GM19438 (cell line): ENCODE results near the gene ALDH3B2.
"Not testable (repeated sequence)": the region's sequence is repeated elsewhere in the genome, so short reads cannot be mapped to it uniquely, and the experiment has no call there.

Experiments used
- ATAC-seq: cut with Tn5 transposase; IDR thresholded peaks from one replicate; pipeline ENCODE4 v1.9.1; 2021; ENCODE audit warnings: low read depth; ENCODE audit not compliant: unreplicated experiment

ALDH3B2 gene

GRCh38 chr11:67632175-67632981, 42.0 kb downstream of the ALDH3B2 start:
- ATAC-seq = no peak

DNA sequence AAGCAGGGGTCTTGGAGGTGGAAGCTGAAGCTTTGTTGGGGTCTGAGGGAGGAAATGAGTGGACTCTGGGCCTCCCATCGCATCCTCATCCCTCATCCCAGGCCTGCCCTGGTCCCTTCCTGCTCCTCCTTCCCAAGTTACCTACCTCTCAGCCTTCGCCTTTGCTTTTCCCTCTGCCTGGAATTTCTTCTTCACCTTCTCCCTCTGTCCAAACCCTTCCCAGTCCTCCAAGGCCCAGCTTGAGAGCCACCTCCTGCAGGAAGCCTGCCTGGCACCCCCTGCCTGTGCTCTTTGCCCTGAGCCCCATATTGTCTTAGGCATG, 42.6 kb downstream of the ALDH3B2 start:
- ATAC-seq = no peak

- no peak for ATAC-seq
These were observed 43.0 kb downstream of the ALDH3B2 start for GRCh38 chr11:67631411-67631810.

DNA sequence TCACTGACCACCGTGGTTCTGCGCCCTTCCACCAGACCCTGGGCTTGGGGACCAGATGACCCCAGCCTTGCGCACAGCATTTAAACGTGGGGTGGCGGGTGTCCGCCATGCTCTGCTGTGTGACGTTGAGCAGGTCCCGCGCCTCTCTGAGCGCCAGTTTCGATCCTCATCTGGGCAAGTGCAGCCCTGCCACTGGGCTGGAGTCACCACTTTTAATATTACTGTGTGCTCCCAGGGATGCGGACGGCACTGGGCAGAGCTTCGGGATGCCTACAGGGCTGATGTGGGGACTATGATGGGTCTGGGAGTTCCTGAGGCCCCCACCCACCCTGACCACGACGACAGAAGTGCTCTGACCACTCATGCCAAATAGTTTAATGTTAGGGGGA, 43.5 kb downstream of the ALDH3B2 start:
- no peak for ATAC-seq

DNA sequence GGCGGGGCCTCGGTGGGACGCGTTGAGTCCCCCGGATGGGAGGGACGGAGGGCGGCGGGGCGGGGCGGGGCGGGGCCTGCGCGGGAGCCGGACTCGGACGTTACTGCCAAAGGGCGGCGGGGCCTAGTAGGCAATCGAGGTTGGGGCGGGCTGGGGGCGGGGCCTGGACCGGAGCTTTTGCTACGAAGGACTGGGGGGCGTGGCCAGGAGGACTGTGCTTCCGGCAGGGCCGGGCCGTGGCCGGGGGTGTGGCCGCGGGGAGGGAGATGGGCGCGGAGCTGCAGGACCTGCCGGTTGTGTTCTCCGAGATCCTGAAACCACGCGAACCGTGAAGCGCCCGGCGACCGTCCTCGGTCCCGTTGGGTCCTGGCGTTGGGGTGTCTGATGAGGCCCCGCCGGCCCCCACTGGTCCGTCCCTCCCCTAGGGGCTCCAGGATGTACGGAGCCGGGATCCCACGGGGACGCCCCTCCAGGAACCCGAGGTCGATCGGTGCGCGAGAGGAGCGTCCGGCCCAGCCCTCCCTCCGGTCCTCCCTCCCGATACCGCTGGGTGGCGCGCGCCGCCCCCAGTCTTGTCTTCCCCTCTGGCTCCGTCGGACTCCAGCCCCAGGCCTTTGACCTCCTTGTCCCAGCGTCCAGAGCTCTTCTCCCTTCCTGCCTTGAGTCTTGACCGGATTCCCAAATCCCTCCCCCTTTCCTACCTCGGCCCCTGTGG, 44.0 kb downstream of the ALDH3B2 start:
- ATAC-seq = peak; percentile 58

- peak; percentile 45 for ATAC-seq
These were observed 44.8 kb downstream of the ALDH3B2 start, which contains the start of gene NUDT8 for GRCh38 chr11:67629386-67630227. Gene NUDT8 (minus strand): TSS chr11:67629937. CDS start chr11:67629911, 26 bp downstream.

DNA sequence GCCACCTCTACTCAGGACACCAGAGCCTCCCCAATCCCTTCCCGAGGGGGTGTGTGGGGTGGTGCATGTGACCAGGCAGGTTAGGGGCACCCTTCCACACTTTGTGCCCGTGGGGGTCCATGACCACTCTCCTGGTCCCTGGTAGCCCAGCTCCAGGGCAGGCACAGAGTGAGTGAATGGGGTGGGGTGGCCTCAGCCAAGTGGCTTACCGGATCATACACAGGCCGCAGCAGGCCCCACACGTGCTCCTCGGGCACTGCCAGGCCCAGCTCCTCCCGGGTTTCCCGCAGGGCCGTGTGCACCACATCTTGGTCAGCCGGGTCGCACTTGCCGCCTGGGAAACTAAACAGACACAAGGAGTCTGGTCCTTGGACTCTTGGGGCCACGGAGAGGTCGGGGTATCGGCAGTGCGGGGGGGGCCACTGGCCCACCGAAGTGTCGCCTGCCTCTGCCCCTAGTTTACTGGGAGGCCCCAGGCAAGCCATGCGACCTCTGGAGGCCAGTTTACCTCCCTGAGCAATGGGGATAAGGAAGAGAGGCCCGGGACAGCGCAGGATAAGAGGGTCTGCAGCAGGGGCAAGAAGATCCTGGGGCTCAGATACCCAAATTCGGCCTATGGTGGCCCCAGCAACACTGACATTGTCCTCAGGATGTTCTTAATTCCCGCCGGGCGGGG, 45.6 kb downstream of the ALDH3B2 start:
- ATAC-seq = no peak

DNA sequence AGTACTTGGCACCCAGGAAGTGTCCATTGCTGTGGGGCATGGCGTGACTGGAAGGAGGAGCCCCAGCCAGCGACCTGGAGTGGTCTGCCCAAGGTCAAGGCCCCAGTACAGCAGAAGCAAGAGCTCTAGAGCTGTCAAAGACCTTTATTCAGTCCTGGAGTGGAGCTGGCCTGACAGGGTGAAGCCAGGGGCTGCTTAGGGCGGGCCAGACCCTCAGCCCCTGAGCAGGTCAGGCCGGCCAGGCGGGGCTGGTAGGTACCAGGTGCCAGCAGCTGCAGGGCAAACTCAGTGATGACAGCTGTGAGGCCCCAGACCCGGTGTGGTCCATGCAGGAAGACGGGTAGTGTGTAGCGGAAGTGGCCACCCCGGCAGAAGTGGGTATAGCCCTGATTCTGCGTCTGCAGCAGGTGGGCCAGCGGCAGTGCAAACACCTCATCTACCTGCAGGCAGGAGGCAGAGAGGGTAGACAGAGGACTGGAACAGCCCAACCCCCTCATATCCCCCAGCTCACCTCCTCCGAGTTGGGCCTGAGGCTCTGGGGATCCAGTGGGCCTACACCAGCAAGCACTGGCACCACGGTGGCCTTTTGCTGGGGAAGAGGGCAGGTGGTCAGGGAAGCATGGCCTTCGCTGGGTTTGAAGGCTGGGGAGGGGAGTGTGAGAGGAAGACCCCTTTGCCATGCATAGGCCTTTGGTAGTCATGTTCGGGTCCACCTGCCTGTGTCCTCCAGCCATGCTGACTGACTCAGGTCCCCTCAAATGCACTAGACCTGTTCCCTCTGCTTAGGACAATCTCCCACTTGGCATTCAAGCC, 46.4 kb downstream of the ALDH3B2 start:
- no peak for ATAC-seq

- no peak for ATAC-seq
These were observed 47.0 kb downstream of the ALDH3B2 start for GRCh38 chr11:67627441-67627811.

DNA sequence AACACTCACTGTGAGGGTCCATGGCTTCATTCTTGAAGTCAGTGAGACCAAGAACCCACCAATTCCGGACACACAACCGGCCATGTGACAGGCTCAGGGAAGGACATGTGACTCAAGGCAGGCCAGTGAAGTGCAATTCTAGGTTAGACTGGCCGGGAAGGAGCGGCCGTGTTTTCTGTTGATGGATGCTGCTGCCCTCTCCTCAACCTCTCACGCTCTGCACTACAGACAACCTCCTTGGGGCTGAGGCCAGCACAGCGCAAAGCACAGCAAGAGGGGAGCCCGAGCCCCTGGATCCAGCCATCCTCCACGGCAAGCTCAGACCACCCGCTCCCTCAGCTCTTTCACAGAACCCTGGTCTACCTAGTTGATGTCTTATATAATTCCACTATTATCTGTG, 47.5 kb downstream of the ALDH3B2 start:
- no peak for ATAC-seq

DNA sequence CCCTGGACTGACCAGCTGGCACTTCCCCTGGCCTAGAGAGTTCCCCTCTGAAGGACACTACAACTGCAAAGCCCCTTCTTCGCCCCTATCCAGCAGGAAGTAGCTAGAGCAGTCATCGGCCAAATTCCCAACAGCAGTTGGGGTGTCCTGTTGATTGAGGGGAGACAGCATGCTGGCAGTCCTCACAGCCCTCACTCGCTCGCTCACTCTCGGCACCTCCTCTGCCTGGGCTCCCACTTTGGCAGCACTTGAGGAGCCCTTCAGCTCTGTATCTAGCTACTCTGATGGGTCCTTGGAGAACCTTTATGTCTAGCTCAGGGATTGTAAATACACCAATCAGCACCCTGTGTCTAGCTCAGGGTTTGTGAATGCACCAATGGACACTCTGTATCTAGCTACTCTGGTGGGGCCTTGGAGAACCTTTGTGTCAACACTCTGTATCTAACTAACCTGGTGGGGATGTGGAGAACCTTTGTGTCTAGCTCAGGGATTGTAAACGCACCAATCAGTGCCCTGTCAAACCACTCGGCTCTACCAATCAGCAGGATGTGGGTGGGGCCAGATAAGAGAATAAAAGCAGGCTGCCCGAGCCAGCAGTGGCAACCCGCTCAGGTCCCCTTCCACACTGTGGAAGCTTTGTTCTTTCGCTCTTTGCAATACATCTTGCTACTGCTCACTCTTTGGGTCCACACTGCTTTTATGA, 48.1 kb downstream of the ALDH3B2 start:
- not testable (repeated sequence) for ATAC-seq

GRCh38 chr11:67623795-67624194, 50.6 kb downstream of the ALDH3B2 start:
- not testable (repeated sequence) for ATAC-seq

DNA sequence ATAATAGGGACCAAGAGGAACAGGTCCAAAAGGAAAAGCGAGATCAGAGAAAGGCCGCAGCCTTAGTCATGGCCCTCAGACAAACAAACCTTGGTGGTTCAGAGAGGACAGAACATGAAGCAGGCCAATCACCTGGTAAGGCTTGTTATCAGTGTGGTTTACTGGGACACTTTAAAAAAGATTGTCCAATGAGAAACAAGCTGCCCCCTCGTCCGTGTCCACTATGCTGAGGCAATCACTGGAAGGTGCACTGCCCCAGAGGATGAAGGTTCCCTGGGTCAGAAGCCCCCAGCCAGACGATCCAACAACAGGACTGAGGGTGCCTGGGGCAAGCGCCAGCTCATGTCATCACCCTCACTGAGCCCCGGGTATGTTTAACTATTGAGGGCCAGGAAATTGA, 51.5 kb downstream of the ALDH3B2 start:
- ATAC-seq = not testable (repeated sequence)

DNA sequence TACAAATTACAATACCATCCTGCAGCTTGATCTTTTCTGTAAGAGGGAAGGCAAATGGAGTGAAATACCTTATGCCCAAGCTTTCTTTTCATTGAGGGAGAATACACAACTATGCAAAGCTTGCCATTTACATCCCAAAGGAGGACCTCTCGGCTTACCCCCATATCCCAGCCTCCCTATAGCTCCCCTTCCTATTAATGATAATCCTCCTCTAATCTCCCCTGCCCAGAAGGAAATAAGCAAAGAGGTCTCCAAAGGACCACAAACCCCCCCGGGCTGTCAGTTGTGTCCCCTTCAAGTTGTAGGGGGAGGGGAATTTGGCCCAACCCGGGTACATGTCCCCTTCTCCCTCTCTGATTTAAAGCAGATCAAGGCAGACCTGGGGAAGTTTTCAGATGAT, 52.5 kb downstream of the ALDH3B2 start:
- not testable (repeated sequence) for ATAC-seq

DNA sequence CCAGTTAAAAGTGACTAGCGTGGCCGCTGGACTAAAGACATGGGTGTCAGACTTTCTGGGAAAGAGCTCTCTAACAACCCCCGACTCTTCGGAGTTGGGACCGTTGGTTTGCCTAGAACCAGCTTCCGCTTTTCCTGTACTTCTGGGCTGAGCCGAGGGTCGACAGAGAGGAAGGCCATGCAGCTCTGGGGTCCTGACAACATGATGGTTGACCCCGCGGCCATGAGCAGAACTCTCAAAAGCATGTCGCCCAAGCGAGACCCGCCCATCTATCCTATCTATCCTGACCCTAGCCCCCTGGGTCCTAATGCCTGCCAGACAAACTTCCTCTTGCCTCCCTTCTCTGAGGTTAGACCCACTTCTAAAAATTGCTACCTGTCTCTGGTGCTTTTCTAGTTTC, 53.8 kb downstream of the ALDH3B2 start:
- not testable (repeated sequence) for ATAC-seq

DNA sequence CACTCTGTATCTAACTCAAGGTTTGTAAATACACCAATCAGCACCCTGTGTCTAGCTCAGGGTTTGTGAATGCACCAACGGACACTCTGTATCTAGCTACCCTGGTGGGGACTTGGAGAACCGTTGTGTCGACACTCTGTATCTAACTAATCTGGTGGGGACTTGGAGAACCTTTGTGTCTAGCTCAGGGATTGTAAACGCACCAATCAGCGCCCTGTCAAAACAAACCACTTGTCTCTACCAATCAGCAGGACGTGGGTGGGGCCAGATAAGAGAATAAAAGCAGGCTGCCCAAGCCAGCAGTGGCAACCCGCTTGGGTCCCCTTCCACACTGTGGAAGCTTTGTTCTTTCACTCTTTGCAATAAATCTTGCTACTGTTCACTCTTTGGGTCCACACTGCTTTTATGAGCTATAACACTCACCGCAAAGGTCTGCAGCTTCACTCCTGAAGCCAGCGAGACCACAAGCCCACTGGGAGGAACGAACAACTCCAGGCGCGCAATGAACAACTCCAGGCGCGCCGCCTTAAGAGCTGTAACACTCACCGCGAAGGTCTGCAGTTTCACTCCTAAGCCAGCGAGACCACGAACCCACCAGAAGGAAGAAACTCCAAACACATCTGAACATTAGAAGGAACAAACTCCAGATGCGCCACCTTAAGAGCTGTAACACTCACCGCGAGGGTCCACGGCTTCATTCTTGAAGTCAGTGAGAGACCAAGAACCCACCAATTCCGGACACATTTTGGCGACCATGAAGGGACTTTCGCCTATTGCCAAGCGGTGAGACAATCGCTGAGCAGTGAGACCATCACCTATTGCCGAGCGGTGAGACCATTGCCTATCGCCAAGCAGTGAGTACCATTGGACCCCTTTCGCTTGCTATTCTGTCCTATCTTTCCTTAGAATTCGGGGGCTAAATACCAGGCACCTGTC, 54.5 kb downstream of the ALDH3B2 start:
- ATAC-seq = not testable (repeated sequence)

DNA sequence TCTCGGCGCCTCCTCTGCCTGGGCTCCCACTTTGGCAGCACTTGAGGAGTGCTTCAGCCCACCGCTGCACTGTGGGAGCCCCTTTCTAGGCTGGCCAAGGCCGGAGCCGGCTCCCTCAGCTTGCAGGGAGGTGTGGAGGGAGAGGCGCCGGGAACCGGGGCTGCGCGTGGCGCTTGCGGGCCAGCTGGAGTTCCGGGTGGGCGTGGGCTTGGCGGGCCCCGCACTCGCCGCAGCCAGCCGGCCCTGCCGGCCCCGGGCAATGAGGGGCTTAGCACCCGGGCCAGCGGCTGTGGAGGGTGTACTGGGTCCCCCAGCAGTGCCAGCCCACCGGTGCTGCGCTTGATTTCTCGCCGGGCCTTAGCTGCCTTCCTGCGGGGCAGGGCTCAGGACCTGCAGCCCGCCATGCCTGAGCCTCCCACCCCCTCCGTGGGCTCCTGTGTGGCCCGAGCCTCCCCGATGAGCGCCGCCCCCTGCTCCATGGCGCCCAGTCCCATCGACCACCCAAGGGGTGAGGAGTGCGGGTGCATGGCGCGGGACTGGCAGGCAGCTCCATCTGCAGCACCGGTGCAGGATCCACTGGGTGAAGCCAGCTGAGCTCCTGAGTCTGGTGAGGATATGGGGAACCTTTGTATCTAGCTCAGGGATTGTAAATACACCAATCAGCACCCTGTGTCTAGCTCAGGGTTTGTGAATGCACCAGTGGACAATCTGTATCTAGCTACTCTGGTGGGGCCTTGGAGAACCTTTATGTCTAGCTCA, 55.3 kb downstream of the ALDH3B2 start:
- not testable (repeated sequence) for ATAC-seq
